K562 (cell line): Measurements from ENCODE around the gene LAMA4. TPM values are rescaled to one million over a fixed set of nuclear protein-coding genes. Genes with fewer than 3 reads are reported as not detected.

Experiments
- ATAC-seq: fragments of 200-7000 bp; cut with Tn5 transposase; 3 replicates; pipeline ENCODE4 v1.9.1; 2020; ENCODE audit warnings: moderate library complexity
- BruUV-seq: library from RNA; stranded (reverse); fragments of 400-500 nt; replicated peaks from 2 replicates; lab custom pipeline; 2021; lab: Mats Ljungman, UMichigan
- CTCF ChIA-PET: fragments of 300-600 bp; formaldehyde crosslinking; extraction: SDS; loops from one replicate; lab custom pipeline; 2021; ENCODE audit warnings: low intra/inter-chr PET ratio; lab: Yijun Ruan, JAX
- POLR2A ChIA-PET: fragments of 300-600, 350-650 bp; sonication (Branson Sonifier 250); formaldehyde crosslinking; extraction: SDS; loops from one replicate; lab custom pipeline; 2021; ENCODE audit warnings: antibody characterized with exemption, inconsistent platforms; lab: Yijun Ruan, JAX
- DNase-seq, 4 experiments: peaks; one replicate each; pipeline versions ENCODE4 v3.0.0 to v3.0.0-alpha.2; 2011 to 2018; ENCODE audit warnings: low spot score in 3 of 4, mixed read lengths in 3 of 4; ENCODE audit errors: extremely low read depth in 1 of 4
- FAIRE-seq: peaks from 2 replicates; lab custom pipeline; 2011; peaks lifted over from hg19 to GRCh38; lab: Jason Lieb, UNC
- H2AFZ ChIP-seq: 2 replicates; pipeline ENCODE4 v1.6.0; 2011; ENCODE audit warnings: low read depth, low read length, control low read depth, inconsistent platforms
- H3K27ac ChIP-seq: fragments of 200-600 bp; 3 replicates; pipeline ENCODE4 v1.8.0; 2011; ENCODE audit warnings: low read depth, mild to moderate bottlenecking, control low read depth, inconsistent platforms, low read length, moderate library complexity, mixed read lengths; ENCODE audit errors: extremely low read depth
- H3K27me3 ChIP-seq, 2 experiments: fragments of 300-600 bp in 1 of 2; 2 replicates in 1 of 2; 3 replicates in 1 of 2; pipeline versions ENCODE4 v1.6.0 to v1.8.0; 2011; ENCODE audit warnings: inconsistent platforms in 2 of 2, low read length in 2 of 2, mild to moderate bottlenecking in 1 of 2, mixed read lengths in 1 of 2, moderate library complexity in 1 of 2; ENCODE audit not compliant: control insufficient read depth in 2 of 2, insufficient read depth in 2 of 2
- H3K36me3 ChIP-seq: fragments of 300-600 bp; 3 replicates; pipeline ENCODE4 v1.8.0; 2011; ENCODE audit warnings: mild to moderate bottlenecking, low read length, inconsistent platforms; ENCODE audit not compliant: control insufficient read depth, insufficient read depth
- H3K4me1 ChIP-seq, 2 experiments: fragments of 200-600 bp in 1 of 2; replicated peaks in 1 of 2; 2 replicates in 1 of 2; 3 replicates in 1 of 2; pipeline versions ENCODE4 v1.5.1 to v1.8.0; 2011; ENCODE audit warnings: inconsistent platforms in 2 of 2, low read length in 2 of 2, mild to moderate bottlenecking in 1 of 2, mixed read lengths in 1 of 2, moderate library complexity in 1 of 2; ENCODE audit not compliant: control insufficient read depth in 2 of 2, insufficient read depth in 2 of 2
- H3K4me2 ChIP-seq: 2 replicates; pipeline ENCODE4 v1.6.1; 2011; ENCODE audit warnings: low read length, control low read depth, inconsistent platforms, mixed read lengths; ENCODE audit not compliant: insufficient read depth
- H3K4me3 ChIP-seq: fragments of 200-600 bp; sonication (generic), shearing (Covaris generic); 2 replicates; pipeline ENCODE4 v1.5.1; 2016; ENCODE audit warnings: control low read depth, inconsistent platforms
- H3K79me2 ChIP-seq: fragments of 200-600 bp; 3 replicates; pipeline ENCODE4 v1.8.0; 2011; ENCODE audit warnings: low read length, inconsistent platforms; ENCODE audit not compliant: control insufficient read depth, insufficient read depth
- H3K9ac ChIP-seq, 2 experiments: 2 replicates each; pipeline versions ENCODE4 v1.6.0 to v1.6.1; 2011; ENCODE audit warnings: low read depth in 2 of 2, low read length in 2 of 2, control low read depth in 1 of 2, inconsistent platforms in 1 of 2, mild to moderate bottlenecking in 1 of 2, mixed read lengths in 1 of 2; ENCODE audit not compliant: insufficient read depth in 1 of 2
- H3K9me1 ChIP-seq: one replicate; pipeline ENCODE4 v1.6.0; 2011; ENCODE audit warnings: inconsistent platforms, mild to moderate bottlenecking, low read length, moderate library complexity; ENCODE audit not compliant: control insufficient read depth, insufficient read depth
- H3K9me3 ChIP-seq: replicated peaks from 2 replicates; pipeline ENCODE4 v1.5.1; 2011; ENCODE audit warnings: low read depth, low read length, inconsistent platforms; ENCODE audit not compliant: control insufficient read depth, insufficient read depth
- H4K20me1 ChIP-seq: replicated peaks from 2 replicates; pipeline ENCODE4 v1.6.1; 2011; ENCODE audit warnings: low read length, inconsistent platforms, mixed read lengths; ENCODE audit not compliant: control insufficient read depth, insufficient read depth
- DPF2 ChIP-seq: fragments of 450-650 bp; IDR thresholded peaks from 2 replicates; pipeline ENCODE4 v1.6.1; 2016
- GATAD2B ChIP-seq: fragments of 450-650 bp; IDR thresholded peaks from 2 replicates; pipeline ENCODE4 v1.6.1; 2017; ENCODE audit warnings: mild to moderate bottlenecking, borderline replicate concordance
- MTF1 ChIP-seq: fragments of 250-450 bp; sonication (Bioruptor Pico); IDR thresholded peaks from 2 replicates; pipeline ENCODE4 v1.9.0; 2021; ENCODE audit warnings: moderate library complexity, mild to moderate bottlenecking, inconsistent platforms, borderline replicate concordance
- ZNF76 ChIP-seq: fragments of 250-450 bp; sonication (Bioruptor Pico); IDR thresholded peaks from 2 replicates; pipeline ENCODE4 v1.4.0; 2020; ENCODE audit warnings: mild to moderate bottlenecking, moderate library complexity, borderline replicate concordance
- in situ Hi-C: fragments of 300-500 bp; cut with MboI; formaldehyde crosslinking; loops from 4 replicates; pipeline ENCODE4 v1.15.0; 2018; ENCODE audit warnings: inconsistent platforms, mixed read lengths
- intact Hi-C: fragments of 100-400 bp; cut with micrococcal nuclease; formaldehyde crosslinking; loops from 2 replicates; pipeline ENCODE4 v1.14.2; 2022
- polyA plus RNA-seq, 8 experiments: library from polyadenylated mRNA; depleted of rRNA in 4 of 8; stranded (reverse) in 5 of 8; unstranded in 3 of 8; fragments of >200 nt; fragmentation: Nextera tagmentation in 2 of 8; fragmentation: Illumina TruSeq in 1 of 8; extraction: Ambion mirVana in 2 of 8; extraction: Trizol in 1 of 8; gene quantifications; 2 replicates each; pipeline versions ENCODE4 v1.2.1 to v1.2.3, GENCODE V29; 2011 to 2014; ENCODE audit warnings: inconsistent platforms in 1 of 8, missing spikeins in 1 of 8
- total RNA-seq, 7 experiments: library from RNA; depleted of rRNA in 6 of 7; stranded (reverse); fragments of >200 nt in 6 of 7; fragmentation: Illumina TruSeq in 2 of 7; extraction: Trizol in 2 of 7; gene quantifications; 2 replicates each; pipeline versions ENCODE4 v1.2.1 to v1.2.3, GENCODE V29; 2011 to 2021; ENCODE audit warnings: low replicate concordance in 1 of 7
- TF ChIP-seq, protein P1 (sequence below): fragments of 250-450 bp; sonication (Bioruptor Pico); IDR thresholded peaks from 2 replicates; pipeline ENCODE4 v1.4.0; 2020

Gene LAMA4
- total and polyA plus RNA-seq, 9 of the 15 experiments (the other 6 are each of a cell fraction or from before 2014, with no cell fraction given) = 0.05 to 2.9 (median 0.51) TPM

DNA sequence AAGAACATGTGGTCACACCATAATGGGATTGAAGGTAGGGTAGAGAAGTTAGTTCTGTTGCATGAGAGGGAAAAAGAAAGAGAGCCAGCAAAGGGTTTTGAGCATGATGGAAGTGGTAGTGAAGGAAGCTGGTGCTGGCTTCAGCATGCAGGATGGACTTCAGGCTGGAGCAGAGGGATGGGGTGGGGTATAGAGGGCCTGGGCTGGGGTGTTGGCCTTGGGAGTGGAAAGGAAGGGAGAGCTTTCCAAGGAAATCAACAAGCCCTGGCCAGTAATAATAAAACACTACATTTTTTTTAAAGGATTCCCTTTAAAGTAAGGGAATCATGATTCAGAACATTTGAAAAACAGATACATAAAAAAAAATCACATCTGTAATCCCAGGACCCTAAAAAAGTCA, 61.2 kb downstream of the LAMA4 start:
- intact Hi-C loops (no loop called here), in situ Hi-C loops (loop anchor here (25.0 kb wide), 1 partner anchor 1719 kb away; no protein-coding TSS in a partner anchor)
- no TSS peak for BruUV-seq
- no peak overlapping the region for H3K9ac ChIP-seq
- no peak for FAIRE-seq
- POLR2A ChIA-PET = interaction anchor here (0.6 kb wide), 1 partner anchor 11 kb away, joined by 3 read pairs; no protein-coding TSS in a partner anchor
- no peak for ATAC-seq
- no peak overlapping the region for H3K4me3 ChIP-seq
- no peaks in the 10 kb centered on the region for H3K79me2 ChIP-seq
- no peaks in the 10 kb centered on the region for H3K36me3 ChIP-seq
- DNase-seq = no peak
- H3K9me3 ChIP-seq = no peaks in the 10 kb centered on the region
- no peak overlapping the region for H2AFZ ChIP-seq
- CTCF ChIA-PET = no interaction called here
- no peaks in the 10 kb centered on the region for H3K9me1 ChIP-seq
- no peaks in the 10 kb centered on the region for H4K20me1 ChIP-seq
- no peak overlapping the region for H3K27ac ChIP-seq
- no peak overlapping the region for H3K4me2 ChIP-seq
- H3K27me3 ChIP-seq = no peaks in the 10 kb centered on the region; a peak in 1 of 5 replicates
- no peak for TF ChIP-seq MTF1 (CRISPR knock-in tag)
- TF ChIP-seq DPF2 = no peak
- TF ChIP-seq GATAD2B = no peak
- TF ChIP-seq, protein P1, sequence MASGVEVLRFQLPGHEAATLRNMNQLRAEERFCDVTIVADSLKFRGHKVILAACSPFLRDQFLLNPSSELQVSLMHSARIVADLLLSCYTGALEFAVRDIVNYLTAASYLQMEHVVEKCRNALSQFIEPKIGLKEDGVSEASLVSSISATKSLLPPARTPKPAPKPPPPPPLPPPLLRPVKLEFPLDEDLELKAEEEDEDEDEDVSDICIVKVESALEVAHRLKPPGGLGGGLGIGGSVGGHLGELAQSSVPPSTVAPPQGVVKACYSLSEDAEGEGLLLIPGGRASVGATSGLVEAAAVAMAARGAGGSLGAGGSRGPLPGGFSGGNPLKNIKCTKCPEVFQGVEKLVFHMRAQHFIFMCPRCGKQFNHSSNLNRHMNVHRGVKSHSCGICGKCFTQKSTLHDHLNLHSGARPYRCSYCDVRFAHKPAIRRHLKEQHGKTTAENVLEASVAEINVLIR (CRISPR knock-in tag) = no peak
- no peak for TF ChIP-seq ZNF76
- H3K4me1 ChIP-seq = no peaks in the 10 kb centered on the region
